ENCODE measurements around the gene PMEPA1. TPM values are rescaled to one million over a fixed set of nuclear protein-coding genes. Genes with fewer than 3 reads are reported as not detected.

PMEPA1 gene
- total and polyA plus RNA-seq, 2 donors (not counting 1 experiment from before 2014, with no cell fraction given) = 9.9 to 37.4 TPM

DNA sequence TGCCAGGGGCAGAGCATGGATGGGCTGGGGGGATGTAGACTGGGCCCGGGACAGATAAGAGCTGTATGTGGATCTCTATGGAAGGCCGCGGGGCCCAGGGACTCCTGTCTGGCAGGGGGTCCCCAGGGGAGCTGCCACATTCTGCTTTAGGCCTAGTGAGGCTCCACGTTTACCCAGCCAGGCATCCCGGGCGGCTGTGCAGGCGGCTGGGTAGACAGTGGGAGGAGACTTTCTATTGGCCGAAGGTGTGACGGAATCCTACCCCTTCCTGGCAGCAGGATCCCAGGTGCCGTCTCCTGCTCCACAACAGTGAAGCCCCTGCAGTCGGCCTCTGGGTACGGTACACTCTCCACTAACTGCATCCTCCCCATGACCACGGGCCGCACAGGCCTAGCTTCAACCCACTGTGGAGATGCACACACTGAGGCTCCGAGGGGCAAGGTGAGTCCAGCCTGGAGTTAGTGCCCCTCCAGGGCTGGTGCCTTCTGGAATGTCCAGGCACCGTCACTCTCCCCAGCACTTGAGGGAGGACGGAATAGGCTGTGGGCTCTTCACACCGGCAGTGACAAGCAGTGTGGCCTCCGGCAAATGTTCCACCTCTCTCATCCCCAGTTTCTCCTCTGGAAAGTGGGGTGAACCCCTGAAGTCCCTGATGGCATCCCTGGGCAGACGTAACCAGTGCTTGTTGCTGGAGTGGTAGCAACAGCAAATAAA is 52.8 kb downstream of the PMEPA1 start:
- Mint-ChIP-seq H3K4me3 (no peak overlapping the region), H3K9me3 (ENCODE audit: insufficient read depth) (no peaks in the 10 kb centered on the region), H3K27ac (no peak overlapping the region), H3K27me3 (no peaks in the 10 kb centered on the region), H3K4me1 (peaks cover 48% of the 10 kb centered on the region)
- peaks cover 29% of the 10 kb centered on the region for H3K79me2 ChIP-seq (ENCODE audit: control insufficient read depth, insufficient read depth, low read length)
- H3K4me2 ChIP-seq (replicated peaks; ENCODE audit: low read depth, low read length, poor library complexity, severe bottlenecking) = no peak overlapping the region
- ChIA-PET POLR2A (interaction anchor here (0.6 kb wide), 1 partner anchor 341 kb away, joined by 5 read pairs; no protein-coding TSS in a partner anchor), CTCF (interaction anchor here (0.9 to 7.0 kb wide), 5 partner anchors 24 to 523 kb away, joined by 3 to 100 read pairs (median 50); partner anchors contain the start of genes PMEPA1 and ZBP1)
- H4K20me1 ChIP-seq (ENCODE audit: control insufficient read depth, insufficient read depth, low read length, poor library complexity, severe bottlenecking) = peaks cover 92% of the 10 kb centered on the region
- no peak overlapping the region for H3K27ac ChIP-seq (ENCODE audit: low read length in 2 of 2)
- peaks cover 4 to 25% of the 10 kb centered on the region in 2 donors for H3K4me1 ChIP-seq (ENCODE audit: control insufficient read depth in 2 of 2, insufficient read depth in 2 of 2, low read length in 2 of 2)
- H2AFZ ChIP-seq (ENCODE audit: insufficient read depth, low read depth, low read length, poor library complexity, severe bottlenecking) = no peak overlapping the region
- TF ChIP-seq, protein P1, sequence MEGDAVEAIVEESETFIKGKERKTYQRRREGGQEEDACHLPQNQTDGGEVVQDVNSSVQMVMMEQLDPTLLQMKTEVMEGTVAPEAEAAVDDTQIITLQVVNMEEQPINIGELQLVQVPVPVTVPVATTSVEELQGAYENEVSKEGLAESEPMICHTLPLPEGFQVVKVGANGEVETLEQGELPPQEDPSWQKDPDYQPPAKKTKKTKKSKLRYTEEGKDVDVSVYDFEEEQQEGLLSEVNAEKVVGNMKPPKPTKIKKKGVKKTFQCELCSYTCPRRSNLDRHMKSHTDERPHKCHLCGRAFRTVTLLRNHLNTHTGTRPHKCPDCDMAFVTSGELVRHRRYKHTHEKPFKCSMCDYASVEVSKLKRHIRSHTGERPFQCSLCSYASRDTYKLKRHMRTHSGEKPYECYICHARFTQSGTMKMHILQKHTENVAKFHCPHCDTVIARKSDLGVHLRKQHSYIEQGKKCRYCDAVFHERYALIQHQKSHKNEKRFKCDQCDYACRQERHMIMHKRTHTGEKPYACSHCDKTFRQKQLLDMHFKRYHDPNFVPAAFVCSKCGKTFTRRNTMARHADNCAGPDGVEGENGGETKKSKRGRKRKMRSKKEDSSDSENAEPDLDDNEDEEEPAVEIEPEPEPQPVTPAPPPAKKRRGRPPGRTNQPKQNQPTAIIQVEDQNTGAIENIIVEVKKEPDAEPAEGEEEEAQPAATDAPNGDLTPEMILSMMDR (IDR thresholded peaks at IDR 0.05) = no peak
- TF ChIP-seq EZH2 (IDR thresholded peaks at IDR 0.05; ENCODE audit: borderline replicate concordance, insufficient read depth, low read depth, low read length, poor library complexity, severe bottlenecking) = no peak
- DNase-seq = no peak
- H3K9ac ChIP-seq (ENCODE audit: low read length) = no peak overlapping the region
- WGBS (ENCODE audit: insufficient coverage) = 98% methylated on average over 15 of the region's 20 CpGs
- H3K9me3 ChIP-seq (ENCODE audit: control extremely low read depth in 1 of 3, control insufficient read depth in 2 of 3, insufficient read depth in 1 of 3, low read length in 2 of 3) = no peaks in the 10 kb centered on the region
- H3K4me3 ChIP-seq (ENCODE audit: control extremely low read depth in 1 of 5, extremely low read depth in 1 of 5, insufficient read depth in 1 of 5, low read depth in 2 of 5, low read length in 4 of 5) = no peak overlapping the region
- no peaks in the 10 kb centered on the region for H3K27me3 ChIP-seq (replicated peaks in 1 of 4; ENCODE audit: control extremely low read depth in 1 of 4, control insufficient read depth in 3 of 4, insufficient read depth in 4 of 4, low read length in 3 of 4)
- intact Hi-C loops (cut with micrococcal nuclease) = loop anchor here (10.0 kb wide), 1 partner anchor 188 kb away; no protein-coding TSS in a partner anchor
- peaks cover 3 to 61% of the 10 kb centered on the region in 2 experiments for H3K36me3 ChIP-seq (replicated peaks in 1 of 2; ENCODE audit: control extremely low read depth in 1 of 2, control insufficient read depth in 1 of 2, extremely low read depth in 1 of 2, insufficient read depth in 2 of 2, low read length in 1 of 2)
- no peak for ATAC-seq (ENCODE audit: low read depth)
